Glutamatergic neuron (in vitro differentiated cells): ENCODE results near the gene ZNF324. TPM values are rescaled to one million over a fixed set of nuclear protein-coding genes. Genes with fewer than 3 reads are reported as not detected.
"Not testable (repeated sequence)": the region's sequence is repeated elsewhere in the genome, so short reads cannot be mapped to it uniquely, and the experiment has no call there.

ENCODE experiments used
- DNase-seq: peaks from one replicate; pipeline ENCODE4 v3.0.0; 2022
- H3K27ac Mint-ChIP-seq: one replicate; pipeline ENCODE4 v1.8.0; 2020; ENCODE audit warnings: mild to moderate bottlenecking, mixed read lengths, inconsistent platforms; ENCODE audit not compliant: unreplicated experiment
- H3K27me3 Mint-ChIP-seq: one replicate; pipeline ENCODE4 v1.8.0; 2020; ENCODE audit warnings: mild to moderate bottlenecking, moderate library complexity, mixed read lengths, inconsistent platforms; ENCODE audit not compliant: unreplicated experiment
- H3K36me3 Mint-ChIP-seq: one replicate; pipeline ENCODE4 v1.8.0; 2020; ENCODE audit warnings: mild to moderate bottlenecking, mixed read lengths, inconsistent platforms; ENCODE audit not compliant: unreplicated experiment
- H3K4me1 Mint-ChIP-seq: one replicate; pipeline ENCODE4 v1.8.0; 2020; ENCODE audit warnings: mild to moderate bottlenecking, low read depth, mixed read lengths, inconsistent platforms; ENCODE audit not compliant: unreplicated experiment
- H3K4me3 Mint-ChIP-seq: one replicate; pipeline ENCODE4 v1.8.0; 2020; ENCODE audit warnings: mild to moderate bottlenecking, mixed read lengths, inconsistent platforms; ENCODE audit not compliant: unreplicated experiment
- H3K9me3 Mint-ChIP-seq: one replicate; pipeline ENCODE4 v1.8.0; 2020; ENCODE audit warnings: mild to moderate bottlenecking, moderate library complexity, mixed read lengths, inconsistent platforms; ENCODE audit not compliant: unreplicated experiment
- total RNA-seq: library from RNA; stranded (reverse); fragmentation: NEBNext Ultra II Directional; extraction: Animal tissue kit (Norgen Biotek cat#: 25700); gene quantifications from one replicate; pipeline ENCODE4 v1.2.1, GENCODE V29; 2021; ENCODE audit not compliant: unreplicated experiment
- TF ChIP-seq, protein P1 (sequence below): fragments of 200-600 bp; sonication (generic); IDR thresholded peaks from one replicate; pipeline ENCODE4 v1.5.0; 2021; ENCODE audit not compliant: partially characterized antibody, unreplicated experiment

Gene ZNF324
- total RNA-seq, 1 donor from 2014 or later: 15.8 TPM

DNA sequence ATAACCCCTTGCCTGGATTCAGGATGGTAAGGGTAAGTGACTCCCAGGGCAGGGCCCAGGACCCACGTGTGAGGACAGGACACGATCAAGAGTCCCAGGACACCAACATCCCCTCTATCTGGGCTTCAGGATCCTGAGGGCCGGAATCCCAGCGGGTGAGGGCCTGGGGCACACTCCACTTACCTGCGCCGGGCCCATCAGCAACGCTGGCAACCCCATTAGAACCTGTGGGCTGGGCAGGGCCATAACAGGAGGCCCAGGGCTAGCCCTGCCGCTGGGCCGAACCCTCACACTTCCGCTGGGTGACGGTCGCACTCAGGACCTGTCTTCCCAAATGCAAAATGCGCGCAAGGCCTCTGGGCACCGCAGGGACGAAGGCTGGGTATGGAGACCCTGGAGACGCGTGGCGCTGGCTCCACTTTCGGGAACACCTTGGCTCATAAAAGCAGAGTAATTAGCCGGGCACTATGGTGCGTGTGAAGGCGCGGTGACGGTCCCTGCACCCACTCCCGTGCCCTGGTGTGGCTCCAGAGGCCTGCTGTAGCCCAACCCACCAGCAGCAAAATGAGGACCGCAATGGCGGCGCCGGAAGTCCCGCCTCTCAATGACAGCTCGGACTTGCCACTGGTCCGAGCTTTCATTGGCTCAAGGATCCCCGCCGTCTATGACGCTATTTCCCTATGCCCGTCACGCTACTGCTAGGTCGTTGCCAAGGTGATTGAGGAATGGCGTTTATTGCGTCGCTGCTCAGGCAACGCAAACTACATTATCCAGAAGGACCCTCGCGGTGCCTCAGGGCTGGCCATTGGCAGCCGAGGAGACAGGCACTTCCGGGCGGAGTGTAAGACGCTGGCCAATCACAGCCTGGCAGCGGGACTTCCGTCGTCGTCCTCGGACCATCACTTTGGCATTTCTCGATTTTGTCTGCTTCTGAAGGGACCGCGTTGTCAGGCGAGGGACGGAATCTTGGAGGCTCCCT is 27.0 kb upstream of the ZNF324 start, which contains the start of gene ZNF132:
Gene ZNF132, minus strand, starts transcription at position 578 of the 979 bp plus-strand sequence. Its CDS starts 332 bp downstream, at position 246.
- TF ChIP-seq, protein P1, sequence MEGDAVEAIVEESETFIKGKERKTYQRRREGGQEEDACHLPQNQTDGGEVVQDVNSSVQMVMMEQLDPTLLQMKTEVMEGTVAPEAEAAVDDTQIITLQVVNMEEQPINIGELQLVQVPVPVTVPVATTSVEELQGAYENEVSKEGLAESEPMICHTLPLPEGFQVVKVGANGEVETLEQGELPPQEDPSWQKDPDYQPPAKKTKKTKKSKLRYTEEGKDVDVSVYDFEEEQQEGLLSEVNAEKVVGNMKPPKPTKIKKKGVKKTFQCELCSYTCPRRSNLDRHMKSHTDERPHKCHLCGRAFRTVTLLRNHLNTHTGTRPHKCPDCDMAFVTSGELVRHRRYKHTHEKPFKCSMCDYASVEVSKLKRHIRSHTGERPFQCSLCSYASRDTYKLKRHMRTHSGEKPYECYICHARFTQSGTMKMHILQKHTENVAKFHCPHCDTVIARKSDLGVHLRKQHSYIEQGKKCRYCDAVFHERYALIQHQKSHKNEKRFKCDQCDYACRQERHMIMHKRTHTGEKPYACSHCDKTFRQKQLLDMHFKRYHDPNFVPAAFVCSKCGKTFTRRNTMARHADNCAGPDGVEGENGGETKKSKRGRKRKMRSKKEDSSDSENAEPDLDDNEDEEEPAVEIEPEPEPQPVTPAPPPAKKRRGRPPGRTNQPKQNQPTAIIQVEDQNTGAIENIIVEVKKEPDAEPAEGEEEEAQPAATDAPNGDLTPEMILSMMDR: no peak
- DNase-seq: peak; percentile 86
- peaks cover 15% of the 10 kb centered on the region for H3K27me3 Mint-ChIP-seq
- peaks cover 28% of the 10 kb centered on the region for H3K9me3 Mint-ChIP-seq
- peaks cover 4% of the 10 kb centered on the region for H3K4me1 Mint-ChIP-seq
- H3K4me3 Mint-ChIP-seq: peak within 1 kb of the TSS; percentile 96
- peaks cover 54% of the 10 kb centered on the region for H3K36me3 Mint-ChIP-seq
- H3K27ac Mint-ChIP-seq: peak within 1 kb of the TSS; percentile 78

GRCh38 chr19:58440556-58440955 is 26.3 kb upstream of the ZNF324 start:
- H3K27me3 Mint-ChIP-seq: peaks cover 15% of the 10 kb centered on the region
- peaks cover 28% of the 10 kb centered on the region for H3K9me3 Mint-ChIP-seq
- H3K4me1 Mint-ChIP-seq: peaks cover 4% of the 10 kb centered on the region
- H3K4me3 Mint-ChIP-seq: peak overlapping the region; percentile 96
- peak overlapping the region; percentile 78 for H3K27ac Mint-ChIP-seq
- TF ChIP-seq, protein P1: no peak
- H3K36me3 Mint-ChIP-seq: peaks cover 47% of the 10 kb centered on the region
- no peak for DNase-seq

- Mint-ChIP-seq H3K36me3 (peaks cover 29% of the 10 kb centered on the region), H3K9me3 (peaks cover 24% of the 10 kb centered on the region), H3K27me3 (peaks cover 12% of the 10 kb centered on the region)
- DNase-seq, H3K4me3 Mint-ChIP-seq, H3K4me1 Mint-ChIP-seq, H3K27ac Mint-ChIP-seq: not testable (repeated sequence)
Measured at GRCh38 chr19:58442986-58443385, 23.9 kb upstream of the ZNF324 start.

DNA sequence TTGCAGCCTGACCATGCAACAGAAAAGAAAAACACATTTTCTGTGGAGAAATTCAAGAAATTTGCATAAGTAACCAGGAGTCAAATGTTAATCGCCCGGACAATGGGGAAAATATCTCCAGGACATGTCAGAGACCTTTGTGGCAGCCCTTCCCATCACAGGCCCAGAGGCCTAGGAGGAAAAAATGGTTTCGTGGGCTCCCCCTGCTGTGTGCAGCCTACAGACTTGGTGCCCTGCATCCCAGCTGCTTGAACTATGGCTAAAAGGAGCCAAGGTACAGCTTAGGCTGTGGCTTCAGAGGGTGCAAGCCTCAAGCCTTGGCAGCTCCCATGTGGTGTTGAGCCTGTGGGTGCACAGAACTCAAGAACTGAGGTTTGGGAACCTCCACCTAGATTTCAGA is 18.0 kb upstream of the ZNF324 start:
- H3K27me3 Mint-ChIP-seq: peaks cover 11% of the 10 kb centered on the region
- not testable (repeated sequence) for H3K4me3 Mint-ChIP-seq, H3K27ac Mint-ChIP-seq, H3K4me1 Mint-ChIP-seq, DNase-seq
- H3K36me3 Mint-ChIP-seq: peaks cover 14% of the 10 kb centered on the region
- H3K9me3 Mint-ChIP-seq: peaks cover 24% of the 10 kb centered on the region

- not testable (repeated sequence) for DNase-seq, H3K4me1 Mint-ChIP-seq, H3K4me3 Mint-ChIP-seq, H3K27ac Mint-ChIP-seq
- Mint-ChIP-seq H3K9me3 (peaks cover 24% of the 10 kb centered on the region), H3K36me3 (peaks cover 19% of the 10 kb centered on the region), H3K27me3 (peaks cover 13% of the 10 kb centered on the region)
Measured at GRCh38 chr19:58449980-58450379, 16.9 kb upstream of the ZNF324 start.

GRCh38 chr19:58450856-58451357 is 16.0 kb upstream of the ZNF324 start:
- Mint-ChIP-seq H3K4me3 (peak overlapping the region; percentile 89), H3K27ac (peak overlapping the region; percentile 56), H3K27me3 (peaks cover 13% of the 10 kb centered on the region), H3K9me3 (peaks cover 24% of the 10 kb centered on the region), H3K36me3 (peaks cover 19% of the 10 kb centered on the region), H3K4me1 (peaks cover 9% of the 10 kb centered on the region)
- TF ChIP-seq, protein P1: no peak
- no peak for DNase-seq
